K562 (cell line): ENCODE data around the gene CALU. TPM values are rescaled to one million over a fixed set of nuclear protein-coding genes. Genes with fewer than 3 reads are reported as not detected.

Experiments
- CHD1 ChIP-seq: fragments of 200-600 bp; sonication (generic); IDR thresholded peaks from one replicate; pipeline ENCODE4 v1.6.1; 2012; ENCODE audit warnings: mild to moderate bottlenecking, moderate library complexity, low read length, inconsistent platforms
- HMGN3 ChIP-seq: IDR thresholded peaks from 2 replicates; pipeline ENCODE4 v1.6.1; 2011; ENCODE audit warnings: borderline replicate concordance, low read depth, mild to moderate bottlenecking, mixed read lengths, low read length; ENCODE audit not compliant: insufficient read length; ENCODE audit errors: extremely low read depth
- KLF13 ChIP-seq: fragments of 450-650 bp; IDR thresholded peaks from 2 replicates; pipeline ENCODE4 v1.6.1; 2016; ENCODE audit warnings: missing genetic modification characterization, low read depth, mild to moderate bottlenecking, missing compliant biosample characterization, moderate library complexity, borderline replicate concordance
- KLF16 ChIP-seq: IDR thresholded peaks from 2 replicates; pipeline ENCODE4 v1.6.1; 2016; ENCODE audit warnings: antibody characterized with exemption
- MTF1 ChIP-seq: fragments of 250-450 bp; sonication (Bioruptor Pico); IDR thresholded peaks from 2 replicates; pipeline ENCODE4 v1.9.0; 2021; ENCODE audit warnings: moderate library complexity, mild to moderate bottlenecking, inconsistent platforms, borderline replicate concordance
- MYNN ChIP-seq, 2 experiments: sonication (generic); formaldehyde crosslinking in 1 of 2; IDR thresholded peaks; 2 replicates each; pipeline versions ENCODE4 v1.5.0 to v1.6.1; 2016 to 2020; ENCODE audit warnings: antibody characterized with exemption in 1 of 2, missing genetic modification reagents in 1 of 2
- PCBP1 ChIP-seq: fragments of 200-400 bp; formaldehyde crosslinking; IDR thresholded peaks from 2 replicates; pipeline ENCODE4 v1.6.1; 2018; ENCODE audit warnings: mild to moderate bottlenecking, low read depth, low read length; ENCODE audit not compliant: poor library complexity, severe bottlenecking
- POLR3G ChIP-seq: IDR thresholded peaks from 2 replicates; pipeline ENCODE4 v1.6.1; 2011; ENCODE audit not compliant: insufficient read length, insufficient replicate concordance; ENCODE audit errors: extremely low read depth
- THRB ChIP-seq: fragments of 450-650 bp; formaldehyde crosslinking; conservative IDR thresholded peaks from 2 replicates; pipeline ENCODE4 v1.4.0; 2022; ENCODE audit warnings: mild to moderate bottlenecking, missing genetic modification characterization
- USF2 ChIP-seq: sonication (generic); formaldehyde crosslinking; IDR thresholded peaks from 2 replicates; pipeline ENCODE4 v1.5.0; 2020; ENCODE audit warnings: missing genetic modification reagents
- XRCC3 ChIP-seq: fragments of 450-650 bp; IDR thresholded peaks from 2 replicates; pipeline ENCODE4 v1.6.1; 2017; ENCODE audit warnings: mild to moderate bottlenecking, moderate library complexity
- ZBTB40 ChIP-seq, 2 experiments: fragments of 450-650 bp in 1 of 2; sonication (generic) in 1 of 2; formaldehyde crosslinking in 1 of 2; IDR thresholded peaks; 2 replicates each; pipeline versions ENCODE4 v1.7.1 to v1.9.0; 2016 to 2022; ENCODE audit warnings: inconsistent platforms in 1 of 2, mild to moderate bottlenecking in 1 of 2, missing genetic modification reagents in 1 of 2
- ZNF174 ChIP-seq: fragments of 250-450 bp; sonication (Bioruptor Pico); IDR thresholded peaks from 2 replicates; pipeline ENCODE4 v1.4.0; 2020; ENCODE audit warnings: mild to moderate bottlenecking
- ZNF197 ChIP-seq: fragments of 200-800 bp; sonication (Bioruptor generic); IDR thresholded peaks from 2 replicates; pipeline ENCODE4 v1.6.1; 2016; ENCODE audit warnings: low read depth, missing genetic modification characterization, missing compliant biosample characterization
- polyA plus RNA-seq, 8 experiments: library from polyadenylated mRNA; depleted of rRNA in 4 of 8; stranded (reverse) in 5 of 8; unstranded in 3 of 8; fragments of >200 nt; fragmentation: Nextera tagmentation in 2 of 8; fragmentation: Illumina TruSeq in 1 of 8; extraction: Ambion mirVana in 2 of 8; extraction: Trizol in 1 of 8; gene quantifications; 2 replicates each; pipeline versions ENCODE4 v1.2.1 to v1.2.3, GENCODE V29; 2011 to 2014; ENCODE audit warnings: inconsistent platforms in 1 of 8, missing spikeins in 1 of 8
- total RNA-seq, 7 experiments: library from RNA; depleted of rRNA in 6 of 7; stranded (reverse); fragments of >200 nt in 6 of 7; fragmentation: Illumina TruSeq in 2 of 7; extraction: Trizol in 2 of 7; gene quantifications; 2 replicates each; pipeline versions ENCODE4 v1.2.1 to v1.2.3, GENCODE V29; 2011 to 2021; ENCODE audit warnings: low replicate concordance in 1 of 7

The CALU gene
- total and polyA plus RNA-seq, 9 of the 15 experiments (the other 6 are each of a cell fraction or from before 2014, with no cell fraction given) = 166 to 286 (median 215) TPM

- peak; percentile 74 for TF ChIP-seq ZBTB40 (IDR thresholded peaks at IDR 0.05)
- no peak for TF ChIP-seq ZBTB40 (CRISPR knock-in tag; IDR thresholded peaks at IDR 0.05)
- no peak for TF ChIP-seq POLR3G
- TF ChIP-seq USF2 = no peak
- no peak for TF ChIP-seq ZNF197 (CRISPR knock-in tag)
- no peak for TF ChIP-seq XRCC3
- no peak for TF ChIP-seq MYNN (IDR thresholded peaks at IDR 0.05)
- TF ChIP-seq MYNN (CRISPR knock-in tag; IDR thresholded peaks at IDR 0.05) = no peak
- peak; percentile 71; the same call in 1 of the 2 replicates for TF ChIP-seq KLF13 (tag)
- TF ChIP-seq MTF1 = no peak
- TF ChIP-seq PCBP1 = no peak
- no peak for TF ChIP-seq ZNF174 (CRISPR knock-in tag)
- no peak for TF ChIP-seq THRB (CRISPR knock-in tag)
- peak; percentile 90 for TF ChIP-seq CHD1
- TF ChIP-seq HMGN3 = peak; percentile 51
- TF ChIP-seq KLF16 = no peak
Measured at GRCh38 chr7:128791121-128791971, 52.2 kb downstream of the CALU start, which contains the start of gene CCDC136 (continued).
